Kidney (tissue), 14 donors: ENCODE measurements around the gene ZNF597. TPM values are rescaled to one million over a fixed set of nuclear protein-coding genes. Genes with fewer than 3 reads are reported as not detected.

Source experiments
- DNase-seq, 5 donors: peaks; one replicate each; pipeline ENCODE4 v3.0.0-alpha.2; 2013 to 2020
- FAIRE-seq: peaks from 2 replicates; lab custom pipeline; 2012; peaks lifted over from hg19 to GRCh38; lab: Jason Lieb, UNC
- H3K27ac ChIP-seq, 2 donors: one replicate each; pipeline ENCODE4 v1.7.0; 2013; ENCODE audit warnings: low read depth in 2 of 2, low read length in 2 of 2, inconsistent platforms in 1 of 2
- H3K27me3 ChIP-seq: one replicate; pipeline ENCODE4 v1.7.1; 2013; ENCODE audit warnings: low read length, inconsistent platforms; ENCODE audit not compliant: control insufficient read depth, insufficient read depth
- H3K36me3 ChIP-seq, 3 donors: one replicate each; pipeline versions ENCODE4 v1.7.0 to v1.7.1; 2013; ENCODE audit warnings: low read length in 3 of 3, control low read depth in 1 of 3, inconsistent platforms in 1 of 3; ENCODE audit not compliant: insufficient read depth in 3 of 3, control insufficient read depth in 2 of 3
- H3K4me1 ChIP-seq, 3 donors: one replicate each; pipeline versions ENCODE4 v1.7.0 to v1.7.1; 2013; ENCODE audit warnings: low read length in 3 of 3, inconsistent platforms in 1 of 3, low read depth in 1 of 3; ENCODE audit not compliant: control insufficient read depth in 2 of 3, insufficient read depth in 2 of 3
- H3K4me3 ChIP-seq, 3 donors: one replicate each; pipeline versions ENCODE4 v1.7.0 to v1.8.1; 2013; ENCODE audit warnings: low read length in 3 of 3, control low read depth in 1 of 3, inconsistent platforms in 1 of 3
- H3K9ac ChIP-seq, 3 donors: one replicate each; pipeline versions ENCODE4 v1.7.0 to v1.7.1; 2013; ENCODE audit warnings: low read length in 3 of 3, control low read depth in 1 of 3, inconsistent platforms in 1 of 3
- H3K9me3 ChIP-seq, 3 donors: one replicate each; pipeline versions ENCODE4 v1.7.0 to v1.7.1; 2013; ENCODE audit warnings: low read length in 3 of 3, control low read depth in 1 of 3, inconsistent platforms in 1 of 3; ENCODE audit not compliant: control insufficient read depth in 2 of 3, insufficient read depth in 1 of 3
- intact Hi-C: fragments of 100-400 bp; cut with DNase I; formaldehyde crosslinking; loops from one replicate; pipeline ENCODE4 v1.11.1; 2022
- polyA plus RNA-seq: library from polyadenylated mRNA; stranded (reverse); fragments of 350-450 nt; fragmentation: Illumina TruSeq; extraction: RNeasy Lipid Tissue Mini Kit (QIAGEN cat#74804); gene quantifications from one replicate; pipeline ENCODE4 v1.2.3, GENCODE V29; 2014; ENCODE audit warnings: low read depth, low replicate concordance; ENCODE audit not compliant: insufficient read depth
- total RNA-seq: library from RNA; stranded (reverse); fragmentation: NEBNext Ultra II Directional; extraction: Animal tissue kit (Norgen Biotek cat#: 25700); gene quantifications from one replicate; pipeline ENCODE4 v1.2.1, GENCODE V29; 2021
- TF ChIP-seq, protein P1 (sequence below): IDR thresholded peaks from 3 replicates; pipeline ENCODE4 v1.5.1; 2012; ENCODE audit warnings: mild to moderate bottlenecking, moderate library complexity, borderline replicate concordance; ENCODE audit not compliant: insufficient read depth; ENCODE audit errors: extremely low read depth
- donor health status: control.
- donor health status: control.
- donor health status: control.
- donor health status: control.
- donor health status: control.
- donor health status: DM: yes; HTN: yes; CAD: no.
- donor health status: Normal renal cell carcinoma (clear cell type).

The ZNF597 gene
- total and polyA plus RNA-seq, 2 donors from 2014 or later, result 0.99 to 3.4 TPM

DNA sequence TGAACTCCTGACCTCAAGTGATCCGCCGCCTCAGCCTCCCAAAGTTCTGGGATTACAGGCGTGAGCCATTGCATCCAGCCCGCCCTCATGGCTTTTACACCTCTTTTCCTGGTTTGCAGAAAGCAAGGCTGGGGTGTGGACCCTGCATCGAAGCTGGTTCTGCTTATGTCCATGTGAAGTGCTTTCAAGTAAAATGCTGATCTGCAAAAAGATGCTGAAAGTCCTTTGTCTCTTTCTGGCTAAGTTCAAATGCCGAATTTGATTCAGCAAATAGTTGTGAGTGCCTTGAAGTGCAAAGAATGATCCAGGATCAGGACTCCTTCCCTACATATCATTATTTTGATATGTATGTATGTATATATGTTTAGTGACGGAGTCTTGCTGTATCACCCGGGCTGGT lies 17.3 kb upstream of the ZNF597 start:
- Histone ChIP-seq H3K4me1 (peaks cover 7 to 41% (median 31%) of the 10 kb centered on the region in 3 donors), H3K9ac (peak overlapping the region in 1 of 3 donors; percentile 97), H3K9me3 (no peaks in the 10 kb centered on the region), H3K27me3 (no peaks in the 10 kb centered on the region), H3K36me3 (peaks cover 0 to 2% (median 0%) of the 10 kb centered on the region in 3 donors), H3K4me3 (peak overlapping the region in 1 of 3 donors; percentile 90), H3K27ac (peak overlapping the region; percentile 28 to 81)
- no peak for FAIRE-seq
- TF ChIP-seq, protein P1, sequence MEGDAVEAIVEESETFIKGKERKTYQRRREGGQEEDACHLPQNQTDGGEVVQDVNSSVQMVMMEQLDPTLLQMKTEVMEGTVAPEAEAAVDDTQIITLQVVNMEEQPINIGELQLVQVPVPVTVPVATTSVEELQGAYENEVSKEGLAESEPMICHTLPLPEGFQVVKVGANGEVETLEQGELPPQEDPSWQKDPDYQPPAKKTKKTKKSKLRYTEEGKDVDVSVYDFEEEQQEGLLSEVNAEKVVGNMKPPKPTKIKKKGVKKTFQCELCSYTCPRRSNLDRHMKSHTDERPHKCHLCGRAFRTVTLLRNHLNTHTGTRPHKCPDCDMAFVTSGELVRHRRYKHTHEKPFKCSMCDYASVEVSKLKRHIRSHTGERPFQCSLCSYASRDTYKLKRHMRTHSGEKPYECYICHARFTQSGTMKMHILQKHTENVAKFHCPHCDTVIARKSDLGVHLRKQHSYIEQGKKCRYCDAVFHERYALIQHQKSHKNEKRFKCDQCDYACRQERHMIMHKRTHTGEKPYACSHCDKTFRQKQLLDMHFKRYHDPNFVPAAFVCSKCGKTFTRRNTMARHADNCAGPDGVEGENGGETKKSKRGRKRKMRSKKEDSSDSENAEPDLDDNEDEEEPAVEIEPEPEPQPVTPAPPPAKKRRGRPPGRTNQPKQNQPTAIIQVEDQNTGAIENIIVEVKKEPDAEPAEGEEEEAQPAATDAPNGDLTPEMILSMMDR, result no peak
- intact Hi-C loops, result no loop called here
- peak in 1 of 5 donors; percentile 25 for DNase-seq

DNA sequence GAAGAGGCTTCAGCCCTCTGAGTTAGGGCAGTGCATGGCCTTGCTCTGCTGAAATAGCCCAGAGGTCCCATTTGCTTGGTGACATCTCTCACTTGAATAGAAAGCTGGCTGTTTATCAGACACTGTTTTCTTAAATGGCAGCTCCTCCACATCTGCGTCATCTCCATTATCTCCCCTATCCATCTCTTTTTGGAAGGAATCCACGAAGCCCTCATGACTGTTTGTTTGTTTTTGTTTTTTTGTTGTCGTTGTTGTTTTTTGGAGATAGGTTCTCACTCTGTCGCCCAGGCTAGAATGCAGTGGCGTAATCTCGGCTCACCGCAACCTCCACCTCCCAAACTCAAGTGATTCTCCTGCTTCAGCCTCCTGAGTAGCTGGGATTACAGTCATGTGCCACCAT lies 16.8 kb upstream of the ZNF597 start:
- Histone ChIP-seq H3K4me3 (peak overlapping the region in 2 of 3 donors; percentile 88 to 90), H3K9ac (peak overlapping the region in 2 of 3 donors; percentile 33 to 97), H3K27me3 (no peaks in the 10 kb centered on the region), H3K36me3 (no peaks in the 10 kb centered on the region), H3K27ac (peak overlapping the region; percentile 81 to 98), H3K4me1 (peaks cover 7 to 38% (median 31%) of the 10 kb centered on the region in 3 donors), H3K9me3 (no peaks in the 10 kb centered on the region)
- TF ChIP-seq, protein P1, result no peak
- DNase-seq (peak in 1 of 5 donors; percentile 29), FAIRE-seq (no peak)
- intact Hi-C loops, result no loop called here

DNA sequence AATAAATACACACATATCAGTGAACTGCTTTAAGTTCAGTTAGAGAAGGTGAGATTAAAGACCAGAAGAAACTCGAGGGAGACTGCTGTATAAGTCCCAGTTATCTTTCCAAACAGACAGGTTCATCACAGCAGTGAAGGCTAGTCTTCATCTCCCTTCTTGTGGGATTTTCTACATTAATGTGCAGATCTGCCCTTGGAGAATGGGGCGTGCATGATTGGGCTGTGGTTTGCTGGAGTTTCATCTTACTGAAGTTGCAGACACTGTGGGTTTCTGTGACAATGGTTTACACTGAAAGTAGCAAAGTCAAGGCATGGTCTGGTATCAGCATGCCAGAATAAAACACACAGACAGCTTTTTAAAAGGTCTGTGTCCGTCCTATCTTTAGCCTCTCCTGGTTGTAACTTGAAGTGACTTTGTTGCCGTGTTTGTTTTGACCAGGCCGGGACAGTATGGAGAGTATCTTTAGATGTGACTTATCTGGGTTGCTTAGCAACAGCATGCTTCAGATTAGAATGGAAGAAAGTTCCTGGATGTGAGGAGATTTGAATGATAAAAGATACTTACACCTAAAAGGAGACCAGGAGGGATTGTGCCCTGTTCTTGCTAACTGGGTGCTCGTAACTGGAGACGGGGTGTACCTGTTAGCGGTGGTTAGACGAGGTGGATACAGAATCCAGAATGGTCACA lies 16.2 kb upstream of the ZNF597 start:
- DNase-seq (no peak), FAIRE-seq (no peak)
- intact Hi-C loops, result no loop called here
- no peaks in the 10 kb centered on the region for H3K9me3 ChIP-seq
- H3K4me3 ChIP-seq, result peak overlapping the region; percentile 82 to 90 (median 88)
- H3K9ac ChIP-seq, result peak overlapping the region in 2 of 3 donors; percentile 33 to 97
- no peaks in the 10 kb centered on the region for H3K36me3 ChIP-seq
- peaks cover 7 to 35% (median 31%) of the 10 kb centered on the region in 3 donors for H3K4me1 ChIP-seq
- peak overlapping the region; percentile 81 to 98 for H3K27ac ChIP-seq
- TF ChIP-seq, protein P1, result no peak
- no peaks in the 10 kb centered on the region for H3K27me3 ChIP-seq
